Esophagus muscularis mucosa (tissue), 4 donors: ENCODE data around the gene HES4. TPM values are rescaled to one million over a fixed set of nuclear protein-coding genes. Genes with fewer than 3 reads are reported as not detected.

ENCODE experiments used
- DNase-seq: peaks from one replicate; pipeline ENCODE4 v3.0.0-alpha.2; 2017; ENCODE audit errors: extremely low spot score
- H3K27ac ChIP-seq, 4 donors: fragments of 200-600 bp; sonication (generic); replicated peaks in 1 of 4; 1 replicate in 3 of 4; 2 replicates in 1 of 4; pipeline ENCODE4 v1.5.1; 2016 to 2019; ENCODE audit warnings: mild to moderate bottlenecking in 1 of 4
- H3K27me3 ChIP-seq, 4 donors: fragments of 200-600 bp; sonication (generic); one replicate each; pipeline versions ENCODE4 v1.5.1 to v1.6.0; 2016 to 2019
- H3K36me3 ChIP-seq, 4 donors: fragments of 200-600 bp; sonication (generic); one replicate each; pipeline ENCODE4 v1.5.1; 2016 to 2019
- H3K4me1 ChIP-seq, 4 donors: fragments of 200-600 bp; sonication (generic); one replicate each; pipeline ENCODE4 v1.5.1; 2016 to 2019
- H3K4me3 ChIP-seq, 4 donors: fragments of 200-600 bp; sonication (generic); 1 replicate in 2 of 4; 2 replicates in 2 of 4; pipeline ENCODE4 v1.5.1; 2016 to 2019; ENCODE audit warnings: mild to moderate bottlenecking in 4 of 4, moderate library complexity in 1 of 4
- H3K9me3 ChIP-seq, 4 donors: fragments of 200-600 bp; sonication (generic); 1 replicate in 3 of 4; 2 replicates in 1 of 4; pipeline ENCODE4 v1.5.1; 2016 to 2019
- EP300 ChIP-seq: sonication (generic); formaldehyde crosslinking; IDR thresholded peaks from one replicate; pipeline ENCODE4 v1.6.1; 2017; ENCODE audit warnings: antibody characterized with exemption
- POLR2A ChIP-seq: fragments of 450-650 bp; IDR thresholded peaks from one replicate; pipeline ENCODE4 v1.6.1; 2017; ENCODE audit warnings: antibody characterized with exemption, moderate library complexity, mild to moderate bottlenecking, low read depth
- POLR2AphosphoS5 ChIP-seq, 2 donors: sonication (generic); formaldehyde crosslinking; IDR thresholded peaks; one replicate each; pipeline ENCODE4 v1.6.1; 2017; ENCODE audit warnings: antibody characterized with exemption in 2 of 2
- WGBS: methylation state at CpG from one replicate; pipeline ENCODE4 v1.1.5; 2018; 5-methylcytosine and 5-hydroxymethylcytosine counted together
- intact Hi-C: fragments of 100-400 bp; cut with DNase I; formaldehyde crosslinking; loops from one replicate; pipeline ENCODE4 v1.15.1; 2023
- total RNA-seq, 4 donors: library from RNA; depleted of rRNA; stranded (reverse); fragments of >200 nt; gene quantifications; one replicate each; pipeline versions ENCODE4 v1.1.0 to v1.2.1, GENCODE V29; 2016
- TF ChIP-seq, protein P1 (sequence below), 3 experiments: fragments of 200-600 bp in 2 of 3; fragments of 450-650 bp in 1 of 3; sonication (generic) in 2 of 3; IDR thresholded peaks; one replicate each; pipeline ENCODE4 v1.5.1; 2017 to 2019; ENCODE audit warnings: antibody characterized with exemption in 3 of 3, mild to moderate bottlenecking in 2 of 3, moderate library complexity in 1 of 3

HES4 gene
- total RNA-seq, 4 donors from 2014 or later = 37.8 to 90.4 (median 65.0) TPM

DNA sequence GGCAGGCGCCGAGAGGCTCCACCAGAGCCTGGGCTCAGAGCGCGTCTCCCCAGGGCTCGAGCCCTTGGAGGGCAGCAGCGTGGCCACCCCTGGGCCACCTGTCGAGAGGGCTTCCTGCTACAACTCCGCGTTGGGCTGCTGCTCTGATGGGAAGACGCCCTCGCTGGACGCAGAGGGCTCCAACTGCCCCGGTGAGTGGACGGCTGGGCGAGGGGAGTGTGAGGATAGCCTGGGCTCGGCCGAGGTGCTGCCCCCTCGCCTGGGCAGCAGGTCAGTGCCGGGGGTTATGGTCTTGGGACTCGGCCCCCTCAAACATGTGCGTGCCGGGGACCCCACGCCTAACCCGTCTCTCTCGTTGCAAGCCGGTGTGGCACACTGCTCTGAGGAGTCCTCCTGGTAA lies 46.9 kb upstream of the HES4 start:
- H3K27me3 ChIP-seq = no peaks in the 10 kb centered on the region
- H3K36me3 ChIP-seq = peaks cover 0 to 82% (median 75%) of the 10 kb centered on the region in 4 donors
- no peak overlapping the region for H3K4me3 ChIP-seq
- no peak overlapping the region for H3K27ac ChIP-seq
- H3K9me3 ChIP-seq = no peaks in the 10 kb centered on the region
- H3K4me1 ChIP-seq = no peaks in the 10 kb centered on the region
- intact Hi-C loops = no loop called here
- 76% methylated on average over 6 of the region's 26 CpGs for WGBS
- TF ChIP-seq POLR2A (no peak), EP300 (no peak), POLR2AphosphoS5 (IDR thresholded peaks at IDR 0.05) (no peak)
- TF ChIP-seq, protein P1, sequence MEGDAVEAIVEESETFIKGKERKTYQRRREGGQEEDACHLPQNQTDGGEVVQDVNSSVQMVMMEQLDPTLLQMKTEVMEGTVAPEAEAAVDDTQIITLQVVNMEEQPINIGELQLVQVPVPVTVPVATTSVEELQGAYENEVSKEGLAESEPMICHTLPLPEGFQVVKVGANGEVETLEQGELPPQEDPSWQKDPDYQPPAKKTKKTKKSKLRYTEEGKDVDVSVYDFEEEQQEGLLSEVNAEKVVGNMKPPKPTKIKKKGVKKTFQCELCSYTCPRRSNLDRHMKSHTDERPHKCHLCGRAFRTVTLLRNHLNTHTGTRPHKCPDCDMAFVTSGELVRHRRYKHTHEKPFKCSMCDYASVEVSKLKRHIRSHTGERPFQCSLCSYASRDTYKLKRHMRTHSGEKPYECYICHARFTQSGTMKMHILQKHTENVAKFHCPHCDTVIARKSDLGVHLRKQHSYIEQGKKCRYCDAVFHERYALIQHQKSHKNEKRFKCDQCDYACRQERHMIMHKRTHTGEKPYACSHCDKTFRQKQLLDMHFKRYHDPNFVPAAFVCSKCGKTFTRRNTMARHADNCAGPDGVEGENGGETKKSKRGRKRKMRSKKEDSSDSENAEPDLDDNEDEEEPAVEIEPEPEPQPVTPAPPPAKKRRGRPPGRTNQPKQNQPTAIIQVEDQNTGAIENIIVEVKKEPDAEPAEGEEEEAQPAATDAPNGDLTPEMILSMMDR (IDR thresholded peaks at IDR 0.05) = no peak
- no peak for DNase-seq

DNA sequence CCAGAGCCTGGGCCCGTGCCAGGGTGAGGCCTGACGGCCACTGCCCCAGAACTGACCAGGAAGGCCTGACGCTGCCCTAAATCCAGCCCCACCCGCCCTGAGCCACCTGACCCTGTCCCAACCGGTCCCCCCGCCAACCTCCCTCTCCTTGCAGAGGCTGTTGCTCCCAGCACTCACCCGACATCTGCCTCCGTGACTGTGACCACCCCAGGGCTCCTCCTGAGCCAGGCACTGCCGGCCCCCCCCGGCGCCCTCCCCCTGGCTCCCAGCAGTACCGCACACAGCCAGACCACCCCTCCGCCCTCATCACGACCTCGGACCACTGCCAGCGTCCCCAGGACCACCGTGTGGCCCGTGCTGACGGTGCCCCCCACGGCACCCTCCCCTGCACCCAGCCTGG lies 46.3 kb upstream of the HES4 start:
- 95% methylated on average over 11 of the region's 20 CpGs for WGBS
- peaks cover 0 to 77% (median 70%) of the 10 kb centered on the region in 4 donors for H3K36me3 ChIP-seq
- DNase-seq = no peak
- H3K4me3 ChIP-seq = no peak overlapping the region
- no peaks in the 10 kb centered on the region for H3K9me3 ChIP-seq
- intact Hi-C loops = no loop called here
- no peak overlapping the region for H3K27ac ChIP-seq
- H3K27me3 ChIP-seq = no peaks in the 10 kb centered on the region
- H3K4me1 ChIP-seq = peaks cover 0 to 4% (median 1%) of the 10 kb centered on the region in 4 donors
- TF ChIP-seq POLR2AphosphoS5 (IDR thresholded peaks at IDR 0.05) (no peak), EP300 (no peak), POLR2A (no peak)
- TF ChIP-seq, protein P1 (IDR thresholded peaks at IDR 0.05) = no peak

DNA sequence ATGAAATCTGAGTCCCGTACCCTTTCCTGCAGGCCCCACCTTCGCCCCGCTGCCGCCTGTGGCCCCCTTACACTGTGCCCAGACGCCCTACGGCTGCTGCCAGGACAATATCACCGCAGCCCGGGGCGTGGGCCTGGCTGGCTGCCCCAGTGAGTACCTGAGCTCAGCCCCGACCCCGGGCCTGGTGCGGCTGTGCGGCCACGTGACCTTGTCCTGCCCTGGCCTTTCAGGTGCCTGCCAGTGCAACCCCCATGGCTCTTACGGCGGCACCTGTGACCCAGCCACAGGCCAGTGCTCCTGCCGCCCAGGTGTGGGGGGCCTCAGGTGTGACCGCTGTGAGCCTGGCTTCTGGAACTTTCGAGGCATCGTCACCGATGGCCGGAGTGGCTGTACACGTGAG lies 45.2 kb upstream of the HES4 start:
- no peak overlapping the region for H3K27ac ChIP-seq
- DNase-seq = no peak
- H3K27me3 ChIP-seq = no peaks in the 10 kb centered on the region
- 90% methylated on average over 2 of the region's 23 CpGs for WGBS
- peaks cover 5 to 13% (median 10%) of the 10 kb centered on the region in 4 donors for H3K4me1 ChIP-seq
- intact Hi-C loops = no loop called here
- TF ChIP-seq POLR2AphosphoS5 (IDR thresholded peaks at IDR 0.05) (no peak), EP300 (no peak), POLR2A (no peak)
- TF ChIP-seq, protein P1 (IDR thresholded peaks at IDR 0.05) = no peak
- H3K36me3 ChIP-seq = peaks cover 0 to 66% (median 59%) of the 10 kb centered on the region in 4 donors
- no peak overlapping the region for H3K4me3 ChIP-seq
- H3K9me3 ChIP-seq = no peaks in the 10 kb centered on the region

GRCh38 chr1:1044455-1045078 lies 44.7 kb upstream of the HES4 start:
- Histone ChIP-seq H3K4me1 (peaks cover 10 to 18% (median 15%) of the 10 kb centered on the region in 4 donors), H3K9me3 (no peaks in the 10 kb centered on the region), H3K36me3 (peaks cover 0 to 60% (median 54%) of the 10 kb centered on the region in 4 donors), H3K27ac (no peak overlapping the region), H3K27me3 (no peaks in the 10 kb centered on the region), H3K4me3 (no peak overlapping the region)
- DNase-seq = no peak
- intact Hi-C loops = no loop called here
- TF ChIP-seq EP300 = no peak
- no peak for TF ChIP-seq POLR2A
- TF ChIP-seq, protein P1 (IDR thresholded peaks at IDR 0.05) = no peak
- no peak for TF ChIP-seq POLR2AphosphoS5 (IDR thresholded peaks at IDR 0.05)
- 92% methylated on average over 29 of the region's 34 CpGs for WGBS

GRCh38 chr1:1043921-1044320 lies 44.0 kb upstream of the HES4 start:
- no peaks in the 10 kb centered on the region for H3K9me3 ChIP-seq
- no peak for TF ChIP-seq POLR2AphosphoS5 (IDR thresholded peaks at IDR 0.05)
- TF ChIP-seq EP300 = no peak
- TF ChIP-seq, protein P1 (IDR thresholded peaks at IDR 0.05) = no peak
- TF ChIP-seq POLR2A = no peak
- WGBS = 96% methylated on average over 12 of the region's 33 CpGs
- H3K27me3 ChIP-seq = no peaks in the 10 kb centered on the region
- H3K4me3 ChIP-seq = no peak overlapping the region
- H3K4me1 ChIP-seq = peaks cover 13 to 25% (median 21%) of the 10 kb centered on the region in 4 donors
- peaks cover 0 to 55% (median 49%) of the 10 kb centered on the region in 4 donors for H3K36me3 ChIP-seq
- intact Hi-C loops = no loop called here
- DNase-seq = no peak
- no peak overlapping the region for H3K27ac ChIP-seq
